Aorta (tissue), 5 donors: ENCODE results near the gene CWC25. TPM values are rescaled to one million over a fixed set of nuclear protein-coding genes. Genes with fewer than 3 reads are reported as not detected.
"Not testable (repeated sequence)": the region's sequence is repeated elsewhere in the genome, so short reads cannot be mapped to it uniquely, and the experiment has no call there.

Source experiments
- ATAC-seq: fragments of 200-7000 bp; cut with Tn5 transposase; one replicate; pipeline ENCODE4 v1.9.1; 2022; ENCODE audit warnings: moderate library complexity; ENCODE audit not compliant: low FRiP score
- DNase-seq, 2 donors: peaks; one replicate each; pipeline ENCODE4 v3.0.0-alpha.2; 2020
- H3K27ac ChIP-seq, 2 donors: one replicate each; pipeline ENCODE4 v1.5.1; 2013; ENCODE audit warnings: low read length in 2 of 2, mild to moderate bottlenecking in 2 of 2, moderate library complexity in 2 of 2, control low read depth in 1 of 2, inconsistent platforms in 1 of 2, low read depth in 1 of 2
- H3K27me3 ChIP-seq, 2 donors: one replicate each; pipeline ENCODE4 v1.6.1; 2013; ENCODE audit warnings: control low read depth in 1 of 2, low read length in 1 of 2, mild to moderate bottlenecking in 1 of 2, moderate library complexity in 1 of 2; ENCODE audit not compliant: insufficient read depth in 2 of 2, control insufficient read depth in 1 of 2
- H3K36me3 ChIP-seq, 2 donors: one replicate each; pipeline ENCODE4 v1.6.1; 2013; ENCODE audit warnings: control low read depth in 1 of 2, low read length in 1 of 2, mild to moderate bottlenecking in 1 of 2; ENCODE audit not compliant: insufficient read depth in 2 of 2, control insufficient read depth in 1 of 2
- H3K4me1 ChIP-seq, 2 donors: one replicate each; pipeline ENCODE4 v1.6.1; 2013; ENCODE audit warnings: low read length in 2 of 2, control low read depth in 1 of 2, mild to moderate bottlenecking in 1 of 2, moderate library complexity in 1 of 2; ENCODE audit not compliant: insufficient read depth in 2 of 2, control insufficient read depth in 1 of 2
- H3K4me3 ChIP-seq, 2 donors: one replicate each; pipeline ENCODE4 v1.5.1; 2013; ENCODE audit warnings: low read length in 2 of 2, control low read depth in 1 of 2, mild to moderate bottlenecking in 1 of 2
- H3K9me3 ChIP-seq: one replicate; pipeline ENCODE4 v1.6.1; 2013; ENCODE audit warnings: mild to moderate bottlenecking, low read length; ENCODE audit not compliant: control insufficient read depth
- whole genome bisulfite sequencing, 2 donors: extraction: QIAGEN DNeasy Blood & Tissue Kit; methylation state at CpG; one replicate each; pipeline ENCODE4 v1.1.7; 2013; 5-methylcytosine and 5-hydroxymethylcytosine counted together
- intact Hi-C, 2 donors: fragments of 100-400 bp; cut with DNase I; formaldehyde crosslinking; loops; one replicate each; pipeline versions ENCODE4 v1.14.2 to v1.15.0; 2022
- polyA plus RNA-seq, 2 donors: library from polyadenylated mRNA; stranded (reverse); fragments of 200-250 nt; gene quantifications; one replicate each; pipeline ENCODE4 v1.2.3, GENCODE V29; 2013
- total RNA-seq, 2 donors: library from RNA; stranded (reverse); fragmentation: NEBNext Ultra II Directional; extraction: Animal tissue kit (Norgen Biotek cat#: 25700); gene quantifications; one replicate each; pipeline ENCODE4 v1.2.1, GENCODE V29; 2021
- donor health status: healthy with polysubstance abuse.
- donor health status: Bipolar disorder and iron deficiency.
- donor health status: DM: no; HTN: no; CAD: no.
- donor health status: DM: no; HTN: no; CAD: no.
- donor health status: DM: yes; HTN: yes; CAD: no.

Gene CWC25
- total and polyA plus RNA-seq, 4 donors: 7.1 to 32.7 (median 21.4) TPM

DNA sequence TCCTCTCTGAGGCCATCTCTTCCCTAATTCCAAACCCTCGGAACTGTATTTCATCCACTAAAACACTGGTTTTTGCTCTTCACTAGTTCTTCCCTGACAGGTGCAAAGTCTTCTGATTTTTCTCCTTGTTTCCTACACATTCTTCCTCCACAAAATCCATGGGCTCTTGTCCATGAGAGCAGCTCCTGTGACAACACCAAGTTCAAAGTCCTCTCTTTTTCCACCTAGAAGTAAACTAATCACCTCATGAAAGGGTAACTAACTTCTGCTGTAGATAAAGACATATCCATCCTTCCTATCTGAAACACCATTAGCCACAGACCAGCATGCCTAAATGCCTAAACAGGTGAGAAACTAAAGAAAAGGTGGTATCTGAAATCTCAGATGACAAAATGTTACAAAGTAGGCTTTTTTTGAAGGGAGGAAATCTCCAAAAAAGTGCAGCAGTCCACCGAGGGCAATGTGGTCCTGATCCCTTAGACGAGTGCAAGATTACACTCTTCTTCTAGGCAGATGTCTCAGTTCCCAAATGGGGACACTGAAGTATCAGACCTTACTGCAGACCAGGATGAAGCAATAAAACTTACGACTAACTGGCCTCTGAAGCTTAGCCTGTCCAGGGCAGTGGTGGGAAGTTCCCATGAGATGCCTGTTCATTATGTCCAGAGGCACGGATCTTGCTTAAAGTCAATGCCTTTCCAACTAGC lies 28.5 kb downstream of the CWC25 start:
- intact Hi-C loops: loop anchor here (2.0 to 5.0 kb wide), 2 partner anchors 26 to 44 kb away; partner anchors contain the start of gene PSMB3 (in 1 of the 2)
- peak overlapping the region in 1 of 2 donors; percentile 20 for H3K4me3 ChIP-seq
- DNase-seq: no peak
- H3K27ac ChIP-seq: no peak overlapping the region
- no peaks in the 10 kb centered on the region for H3K27me3 ChIP-seq
- ATAC-seq: no peak
- peaks cover 0 to 7% of the 10 kb centered on the region in 2 donors for H3K4me1 ChIP-seq
- no peaks in the 10 kb centered on the region for H3K9me3 ChIP-seq
- WGBS, 2 donors: 34 to 37% methylated on average over 5 of the region's 5 CpGs
- H3K36me3 ChIP-seq: no peaks in the 10 kb centered on the region

- intact Hi-C loops: no loop called here
- Histone ChIP-seq H3K36me3 (no peaks in the 10 kb centered on the region), H3K9me3 (no peaks in the 10 kb centered on the region), H3K4me1 (peaks cover 0 to 7% of the 10 kb centered on the region in 2 donors), H3K27me3 (no peaks in the 10 kb centered on the region), H3K27ac (no peak overlapping the region), H3K4me3 (no peak overlapping the region)
- 94% methylated on average over 5 of the region's 5 CpGs for WGBS, 2 donors
- ATAC-seq: no peak
- no peak for DNase-seq
Observed at GRCh38 chr17:38794221-38794620, 30.9 kb downstream of the CWC25 start.

DNA sequence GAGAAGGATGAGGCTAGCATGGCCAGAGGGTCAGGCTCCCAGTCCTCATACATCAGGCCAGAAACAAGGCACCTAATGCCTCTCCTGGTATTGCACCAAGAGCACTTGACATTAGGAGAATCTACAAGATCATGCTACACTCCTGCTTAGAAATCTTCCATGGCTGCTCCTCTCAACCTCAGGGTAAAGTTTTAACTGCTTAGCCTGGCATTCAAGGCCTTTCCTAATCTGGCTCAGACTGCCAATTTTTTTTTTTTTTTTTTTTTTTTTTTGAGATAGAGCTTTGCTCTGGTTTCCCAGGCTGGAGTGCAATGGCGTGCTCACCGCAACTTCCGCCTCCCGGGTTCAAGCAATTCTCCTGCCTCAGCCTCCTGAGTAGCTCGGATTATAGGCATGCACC lies 34.0 kb downstream of the CWC25 start:
- peaks cover 0 to 3% of the 10 kb centered on the region in 2 donors for H3K36me3 ChIP-seq

DNA sequence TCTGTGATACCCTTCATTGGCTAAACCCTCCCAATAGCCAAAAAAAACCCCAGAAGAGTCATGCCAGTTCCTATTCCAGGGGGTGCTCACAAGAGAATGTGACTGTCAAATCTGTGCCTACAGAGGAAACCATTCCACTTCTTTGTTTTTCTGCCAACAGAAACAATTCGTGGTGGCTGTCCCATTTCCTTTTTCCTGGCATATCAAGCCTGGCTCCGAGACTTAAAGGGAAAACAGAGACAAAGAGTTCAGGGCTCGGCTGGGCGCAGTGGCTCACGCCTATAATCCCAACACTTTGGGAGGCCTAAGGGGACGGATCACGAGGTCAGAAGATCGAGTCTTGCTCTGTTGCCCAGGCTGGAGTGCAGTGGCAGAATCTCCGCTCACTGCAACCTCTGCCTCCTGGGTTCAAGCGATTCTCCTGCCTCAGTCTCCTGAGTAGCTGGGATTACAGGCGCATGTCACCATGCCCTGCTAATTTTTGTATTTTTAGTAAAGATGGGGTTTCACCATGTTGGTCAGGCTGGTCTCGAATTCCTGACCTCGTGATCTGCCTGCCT lies 34.9 kb downstream of the CWC25 start:
- H3K4me1 ChIP-seq, H3K4me3 ChIP-seq, DNase-seq, H3K27ac ChIP-seq, H3K9me3 ChIP-seq, H3K27me3 ChIP-seq, H3K36me3 ChIP-seq, ATAC-seq, intact Hi-C loops: not testable (repeated sequence)
- 33 to 42% methylated on average over 13 of the region's 13 CpGs for WGBS, 2 donors

More for the DNA sequence above, 34.0 kb downstream of the CWC25 start:
- Histone ChIP-seq H3K27me3 (no peaks in the 10 kb centered on the region), H3K4me3 (no peak overlapping the region), H3K4me1 (no peaks in the 10 kb centered on the region), H3K27ac (no peak overlapping the region), H3K9me3 (no peaks in the 10 kb centered on the region)
- 93% methylated on average over 5 of the region's 5 CpGs for WGBS, 2 donors
- ATAC-seq: no peak
- intact Hi-C loops: no loop called here
- no peak for DNase-seq

- Histone ChIP-seq H3K36me3 (peaks cover 0 to 9% of the 10 kb centered on the region in 2 donors), H3K4me3 (no peak overlapping the region), H3K27me3 (no peaks in the 10 kb centered on the region), H3K9me3 (no peaks in the 10 kb centered on the region), H3K4me1 (no peaks in the 10 kb centered on the region), H3K27ac (no peak overlapping the region)
- WGBS, 2 donors: 5 to 11% methylated on average over 1 of the region's 1 CpG
- no peak for DNase-seq
- ATAC-seq: no peak
- intact Hi-C loops: no loop called here
Observed at GRCh38 chr17:38789185-38789584, 35.9 kb downstream of the CWC25 start.

DNA sequence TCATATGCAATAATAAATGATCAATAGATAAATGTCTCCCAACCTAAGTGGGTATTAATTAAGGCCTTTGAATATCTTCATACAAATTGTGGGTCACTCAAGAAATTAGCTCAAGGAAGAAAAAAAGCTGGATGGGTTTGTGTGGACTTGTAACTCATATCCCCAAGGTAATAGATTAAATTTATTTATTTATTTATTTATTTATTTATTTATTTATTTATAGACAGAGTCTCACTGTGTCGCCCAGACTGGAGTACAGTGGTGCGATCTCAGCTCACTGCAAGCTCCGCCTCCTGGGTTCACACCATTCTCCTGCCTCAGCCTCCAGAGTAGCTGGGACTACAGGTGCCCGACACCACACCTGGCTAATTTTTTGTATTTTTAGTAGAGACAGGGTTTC lies 37.1 kb downstream of the CWC25 start:
- H3K9me3 ChIP-seq, H3K27ac ChIP-seq, H3K27me3 ChIP-seq, ATAC-seq, intact Hi-C loops, DNase-seq, H3K4me3 ChIP-seq, H3K4me1 ChIP-seq: not testable (repeated sequence)
- 93 to 94% methylated on average over 4 of the region's 4 CpGs for WGBS, 2 donors
- H3K36me3 ChIP-seq: peaks cover 0 to 12% of the 10 kb centered on the region in 2 donors

DNA sequence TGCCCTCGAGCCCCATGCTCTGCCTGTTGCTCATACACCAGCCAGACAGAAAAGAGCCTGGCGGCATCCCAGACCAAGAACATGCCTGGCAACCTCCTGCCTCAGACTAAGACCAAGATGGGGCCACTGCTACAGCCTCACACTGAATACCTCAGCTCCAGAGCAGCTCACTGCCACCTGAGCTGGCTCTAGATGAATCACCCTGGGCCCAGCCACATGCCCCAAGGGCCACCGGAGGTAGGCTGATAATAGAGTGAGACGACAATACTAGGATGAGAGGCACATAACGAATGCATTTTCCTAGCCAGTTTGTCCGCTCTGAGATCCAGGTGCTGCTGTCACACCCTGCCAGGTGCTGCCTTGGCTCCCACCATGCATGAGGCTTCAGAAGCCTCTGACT lies 38.7 kb downstream of the CWC25 start:
- H3K27ac ChIP-seq: no peak overlapping the region
- no peaks in the 10 kb centered on the region for H3K4me1 ChIP-seq
- H3K36me3 ChIP-seq: peaks cover 3 to 17% of the 10 kb centered on the region in 2 donors
- H3K9me3 ChIP-seq: no peaks in the 10 kb centered on the region
- H3K4me3 ChIP-seq: no peak overlapping the region
- H3K27me3 ChIP-seq: no peaks in the 10 kb centered on the region
- intact Hi-C loops: no loop called here
- ATAC-seq: no peak
- 76% methylated on average over 6 of the region's 6 CpGs for WGBS, 2 donors
- no peak for DNase-seq

DNA sequence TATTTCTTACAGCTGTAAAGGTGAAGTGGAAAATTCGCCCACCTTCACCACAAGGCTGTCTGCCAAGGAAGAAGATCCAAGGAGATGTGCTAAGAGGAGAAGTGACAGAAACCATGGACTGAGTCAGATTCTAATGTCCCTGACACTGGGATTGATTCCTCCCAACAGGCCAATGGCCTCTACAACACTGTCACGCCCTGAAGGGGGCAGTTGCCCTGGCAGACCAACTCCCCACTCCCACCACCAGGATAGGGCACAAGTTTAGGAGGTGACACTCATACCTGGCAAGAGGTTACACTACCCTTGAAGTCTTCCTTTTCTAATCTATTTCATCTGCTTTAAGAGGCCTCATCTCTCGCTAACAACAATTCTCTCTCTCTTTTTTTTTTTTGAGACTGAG lies 41.9 kb downstream of the CWC25 start:
- DNase-seq (no peak), ATAC-seq (no peak)
- H3K27ac ChIP-seq: no peak overlapping the region
- H3K36me3 ChIP-seq: peaks cover 14 to 33% of the 10 kb centered on the region in 2 donors
- no peak overlapping the region for H3K4me3 ChIP-seq
- intact Hi-C loops: no loop called here
- no peaks in the 10 kb centered on the region for H3K27me3 ChIP-seq
- no peaks in the 10 kb centered on the region for H3K4me1 ChIP-seq
- WGBS, 2 donors: 89 to 93% methylated on average over 3 of the region's 3 CpGs
- no peaks in the 10 kb centered on the region for H3K9me3 ChIP-seq
